Lower leg skin (tissue), 3 donors: ENCODE measurements around the gene TXNDC9.
"Not testable (repeated sequence)": the region's sequence is repeated elsewhere in the genome, so short reads cannot be mapped to it uniquely, and the experiment has no call there.

Experiments
- CTCF ChIP-seq, 3 donors: fragments of 450-650 bp; IDR thresholded peaks; one replicate each; pipeline ENCODE4 v1.5.1; 2016; ENCODE audit warnings: antibody characterized with exemption in 3 of 3, mild to moderate bottlenecking in 3 of 3, moderate library complexity in 2 of 3
- POLR2A ChIP-seq, 2 donors: fragments of 450-650 bp; IDR thresholded peaks; one replicate each; pipeline ENCODE4 v1.6.1; 2016 to 2017; ENCODE audit warnings: antibody characterized with exemption in 2 of 2, mild to moderate bottlenecking in 1 of 2, moderate library complexity in 1 of 2

GRCh38 chr2:99368854-99369253 lies 32.7 kb upstream of the TXNDC9 start:
- not testable (repeated sequence) for TF ChIP-seq CTCF, POLR2A (IDR thresholded peaks at IDR 0.05)
